DND-41 (cell line): Measurements from ENCODE around the gene TSPAN5.
A peak's percentile ranks its signal among the peaks of the same experiment; 100 is the strongest.

Experiments used
- ATAC-seq: fragments of 200-7000 bp; cut with Tn5 transposase; 3 replicates; pipeline ENCODE4 v1.9.1; 2021; ENCODE audit warnings: low read depth; ENCODE audit not compliant: insufficient read depth
- DNase-seq: peaks from one replicate; pipeline ENCODE4 v3.0.0-alpha.2; 2020
- H2AFZ ChIP-seq: 2 replicates; pipeline ENCODE4 v1.6.0; 2012; ENCODE audit warnings: low read depth, low read length
- H3K27ac ChIP-seq: 2 replicates; pipeline ENCODE4 v1.5.1; 2012; ENCODE audit warnings: low read length, inconsistent platforms
- H3K27me3 ChIP-seq: fragments of 200-600 bp; sonication (generic); 2 replicates; pipeline ENCODE4 v1.6.0; 2012; ENCODE audit warnings: low read length, mild to moderate bottlenecking, inconsistent platforms; ENCODE audit not compliant: insufficient read depth, poor library complexity
- H3K36me3 ChIP-seq: 2 replicates; pipeline ENCODE4 v1.5.1; 2012; ENCODE audit warnings: low read length, inconsistent platforms; ENCODE audit not compliant: insufficient read depth
- H3K4me1 ChIP-seq: 2 replicates; pipeline ENCODE4 v1.5.1; 2012; ENCODE audit warnings: mild to moderate bottlenecking, low read length; ENCODE audit not compliant: insufficient read depth
- H3K4me2 ChIP-seq: 2 replicates; pipeline ENCODE4 v1.6.0; 2012; ENCODE audit warnings: mild to moderate bottlenecking, moderate library complexity, low read length, inconsistent platforms; ENCODE audit not compliant: insufficient read depth
- H3K4me3 ChIP-seq, 2 experiments: fragments of 200-600 bp in 1 of 2; shearing (Covaris generic) in 1 of 2; 2 replicates each; pipeline ENCODE4 v1.5.1; 2012 to 2016; ENCODE audit warnings: inconsistent platforms in 2 of 2, low read length in 2 of 2, mild to moderate bottlenecking in 2 of 2, low read depth in 1 of 2, moderate library complexity in 1 of 2
- H3K79me2 ChIP-seq: 2 replicates; pipeline ENCODE4 v1.6.0; 2012; ENCODE audit warnings: low read length, inconsistent platforms; ENCODE audit not compliant: insufficient read depth
- H3K9ac ChIP-seq: 2 replicates; pipeline ENCODE4 v1.6.0; 2012; ENCODE audit warnings: low read depth, mild to moderate bottlenecking, inconsistent platforms, low read length, moderate library complexity
- H3K9me3 ChIP-seq: 2 replicates; pipeline ENCODE4 v1.5.1; 2012; ENCODE audit warnings: low read length, moderate library complexity, mild to moderate bottlenecking, inconsistent platforms; ENCODE audit not compliant: insufficient read depth, severe bottlenecking
- H4K20me1 ChIP-seq: 2 replicates; pipeline ENCODE4 v1.6.0; 2012; ENCODE audit warnings: low read length; ENCODE audit not compliant: insufficient read depth
- CTCF ChIP-seq: IDR thresholded peaks from 2 replicates; pipeline ENCODE4 v1.5.1; 2012; ENCODE audit warnings: borderline replicate concordance, low read length, moderate library complexity, mild to moderate bottlenecking; ENCODE audit not compliant: poor library complexity, severe bottlenecking; ENCODE audit errors: extremely low read depth
- EZH2 ChIP-seq: IDR thresholded peaks from 3 replicates; pipeline ENCODE4 v1.6.1; 2012; ENCODE audit warnings: borderline replicate concordance, low read depth, mild to moderate bottlenecking, moderate library complexity, low read length, inconsistent platforms; ENCODE audit not compliant: severe bottlenecking

TSPAN5 gene

GRCh38 chr4:98674404-98675173 lies 16.2 kb upstream of the TSPAN5 start:
- Histone ChIP-seq H2AFZ (no peak overlapping the region), H3K79me2 (no peaks in the 10 kb centered on the region), H3K4me1 (no peaks in the 10 kb centered on the region), H3K9ac (no peak overlapping the region), H3K27me3 (no peaks in the 10 kb centered on the region), H3K4me3 (no peak overlapping the region), H3K27ac (no peak overlapping the region), H4K20me1 (no peaks in the 10 kb centered on the region), H3K4me2 (no peak overlapping the region), H3K9me3 (no peaks in the 10 kb centered on the region), H3K36me3 (no peaks in the 10 kb centered on the region)
- ATAC-seq (no peak), DNase-seq (no peak)
- no peak for TF ChIP-seq EZH2
- no peak for TF ChIP-seq CTCF

- H4K20me1 ChIP-seq, result no peaks in the 10 kb centered on the region
- no peaks in the 10 kb centered on the region for H3K36me3 ChIP-seq
- ATAC-seq (no peak), DNase-seq (no peak)
- no peaks in the 10 kb centered on the region for H3K4me1 ChIP-seq
- H3K4me3 ChIP-seq, result no peak overlapping the region
- TF ChIP-seq CTCF, result no peak
- TF ChIP-seq EZH2, result no peak
- H3K4me2 ChIP-seq, result no peak overlapping the region
- no peaks in the 10 kb centered on the region for H3K27me3 ChIP-seq
- no peaks in the 10 kb centered on the region for H3K9me3 ChIP-seq
- H3K9ac ChIP-seq, result no peak overlapping the region
- H3K79me2 ChIP-seq, result no peaks in the 10 kb centered on the region
- H2AFZ ChIP-seq, result no peak overlapping the region
- no peak overlapping the region for H3K27ac ChIP-seq
Observed at GRCh38 chr4:98673978-98674377, 15.6 kb upstream of the TSPAN5 start.

GRCh38 chr4:98673288-98673644 lies 14.9 kb upstream of the TSPAN5 start:
- ATAC-seq (peak; percentile 39; the same call in 1 of the 3 replicates), DNase-seq (no peak)
- Histone ChIP-seq H3K27me3 (no peaks in the 10 kb centered on the region), H4K20me1 (no peaks in the 10 kb centered on the region), H3K27ac (no peak overlapping the region), H3K4me1 (no peaks in the 10 kb centered on the region), H3K4me3 (no peak overlapping the region), H2AFZ (no peak overlapping the region), H3K36me3 (no peaks in the 10 kb centered on the region), H3K4me2 (no peak overlapping the region), H3K9me3 (no peaks in the 10 kb centered on the region), H3K9ac (no peak overlapping the region), H3K79me2 (no peaks in the 10 kb centered on the region)
- TF ChIP-seq EZH2 (no peak), CTCF (no peak)
